Activated CD8-positive, alpha-beta memory T cell treated with anti-CD3 and anti-CD28 coated beads, Interleukin-2, amount 50 U/mL, for 48 hours (primary cell): Measurements from ENCODE around the gene CCNL2.
"Not testable (repeated sequence)": the region's sequence is repeated elsewhere in the genome, so short reads cannot be mapped to it uniquely, and the experiment has no call there.

Experiments used
- DNase-seq: peaks from one replicate; pipeline ENCODE4 v3.0.0-alpha.2; 2020

CCNL2 gene

GRCh38 chr1:1399187-1399871 lies at the start of gene CCNL2:
Gene CCNL2 (minus strand): TSS chr1:1399335. CDS start chr1:1399306, 29 bp downstream.
- peak; percentile 99 for DNase-seq

GRCh38 chr1:1446631-1447030 lies 47.5 kb upstream of the CCNL2 start:
- DNase-seq: not testable (repeated sequence)

- DNase-seq: no peak
Measured at GRCh38 chr1:1442069-1442770, 43.1 kb upstream of the CCNL2 start.

GRCh38 chr1:1441002-1441888 lies 42.1 kb upstream of the CCNL2 start:
- peak; percentile 88 for DNase-seq

- DNase-seq: no peak
Measured at GRCh38 chr1:1440262-1441001, 41.3 kb upstream of the CCNL2 start.

GRCh38 chr1:1439546-1440261 lies 40.6 kb upstream of the CCNL2 start:
- no peak for DNase-seq

- DNase-seq: no peak
Measured at GRCh38 chr1:1438531-1439381, 39.6 kb upstream of the CCNL2 start.

- DNase-seq: no peak
Measured at GRCh38 chr1:1437904-1438376, 38.8 kb upstream of the CCNL2 start.

GRCh38 chr1:1437033-1437903 lies 38.1 kb upstream of the CCNL2 start:
- DNase-seq: no peak

- DNase-seq: no peak
Measured at GRCh38 chr1:1436630-1437032, 37.5 kb upstream of the CCNL2 start.

GRCh38 chr1:1435911-1436629 lies 36.9 kb upstream of the CCNL2 start:
- DNase-seq: no peak

- peak; percentile 91 for DNase-seq
Measured at GRCh38 chr1:1435106-1435903, 36.2 kb upstream of the CCNL2 start, which contains the start of gene VWA1. Gene VWA1 (plus strand): TSS chr1:1435690. CDS start chr1:1435749, 59 bp downstream.

GRCh38 chr1:1434824-1435105 lies 35.6 kb upstream of the CCNL2 start:
- no peak for DNase-seq

GRCh38 chr1:1434131-1434823 lies 35.1 kb upstream of the CCNL2 start:
- no peak for DNase-seq

GRCh38 chr1:1433804-1434130 lies 34.6 kb upstream of the CCNL2 start:
- peak; percentile 81 for DNase-seq

- DNase-seq: no peak
Measured at GRCh38 chr1:1432951-1433803, 34.0 kb upstream of the CCNL2 start.
